ENCODE data around the gene OR2F1. TPM values are rescaled to one million over a fixed set of nuclear protein-coding genes. Genes with fewer than 3 reads are reported as not detected.

The OR2F1 gene
- total RNA-seq, 1 donor from 2014 or later = not detected

GRCh38 chr7:144011458-144012230, 57.0 kb downstream of the OR2F1 start:
- Mint-ChIP-seq H3K4me1 (ENCODE audit: unreplicated experiment) (no peaks in the 10 kb centered on the region), H3K27me3 (ENCODE audit: unreplicated experiment) (peaks cover 1% of the 10 kb centered on the region), H3K4me3 (ENCODE audit: unreplicated experiment) (no peak overlapping the region), H3K27ac (ENCODE audit: unreplicated experiment) (no peak overlapping the region), H3K9me3 (ENCODE audit: unreplicated experiment) (peaks cover 14% of the 10 kb centered on the region), H3K36me3 (ENCODE audit: low read depth, unreplicated experiment) (peaks cover 12% of the 10 kb centered on the region)
- no peak for DNase-seq (ENCODE audit: low spot score)
- TF ChIP-seq CTCF (IDR thresholded peaks at IDR 0.05; ENCODE audit: unreplicated experiment) = no peak

Other genes with a start within 250 kb of the OR2F1 start
- gene CTAGE6, start 197.1 kb upstream of the OR2F1 start, total RNA-seq (ENCODE audit: unreplicated experiment) = not detected
- 79.7 TPM for gene TCAF1, start 52.7 kb upstream of the OR2F1 start, total RNA-seq (ENCODE audit: unreplicated experiment)
- not detected for gene OR2F2, start 19.6 kb upstream of the OR2F1 start, total RNA-seq (ENCODE audit: unreplicated experiment)
- gene OR6B1, start 45.5 kb downstream of the OR2F1 start, total RNA-seq (ENCODE audit: unreplicated experiment) = not detected
- gene OR2A5, start 94.1 kb downstream of the OR2F1 start, total RNA-seq (ENCODE audit: unreplicated experiment) = not detected
- not detected for gene OR2A25, start 115.0 kb downstream of the OR2F1 start, total RNA-seq (ENCODE audit: unreplicated experiment)
- not detected for gene OR2A12, start 131.4 kb downstream of the OR2F1 start, total RNA-seq (ENCODE audit: unreplicated experiment)
- gene OR2A2, start 154.7 kb downstream of the OR2F1 start, total RNA-seq (ENCODE audit: unreplicated experiment) = not detected
- gene OR2A14, start 168.3 kb downstream of the OR2F1 start, total RNA-seq (ENCODE audit: unreplicated experiment) = not detected
- 3.3 TPM for gene CTAGE4, start 228.6 kb downstream of the OR2F1 start, total RNA-seq (ENCODE audit: unreplicated experiment)
- 6.1 TPM for gene ARHGEF35, start 241.0 kb downstream of the OR2F1 start, total RNA-seq (ENCODE audit: unreplicated experiment)

All from endothelial cell (in vitro differentiated cells).